D721Med (cell line): ENCODE data around the gene WNK1.

Experiments used
- DNase-seq: peaks from one replicate; pipeline ENCODE4 v3.0.0; 2011; ENCODE audit warnings: low spot score; ENCODE audit not compliant: insufficient read length
- FAIRE-seq: peaks from 2 replicates; lab custom pipeline; 2011; peaks lifted over from hg19 to GRCh38; lab: Jason Lieb, UNC
- TF ChIP-seq, protein P1 (sequence below): IDR thresholded peaks from 2 replicates; pipeline ENCODE4 v1.5.1; 2012; ENCODE audit warnings: mild to moderate bottlenecking, control low read depth; ENCODE audit not compliant: insufficient read depth; ENCODE audit errors: missing control alignments

WNK1 gene

DNA sequence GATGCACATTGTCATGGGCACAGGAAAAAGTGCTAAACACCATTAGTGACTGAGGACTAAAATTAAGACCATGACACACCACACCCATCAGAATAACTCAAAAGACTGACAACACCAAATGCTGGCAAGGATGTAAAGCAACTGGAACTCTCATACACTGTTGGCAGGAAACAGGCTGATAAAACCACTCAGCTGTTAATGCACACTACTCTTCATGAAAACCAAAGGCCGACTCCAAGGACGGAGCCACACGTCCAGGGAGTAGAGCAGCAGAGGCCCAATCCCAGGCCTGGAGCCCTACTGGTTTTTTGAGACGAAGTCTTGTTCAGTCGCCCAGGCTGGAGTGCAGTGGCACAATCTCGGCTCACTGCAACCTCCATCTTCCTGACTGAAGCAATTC is 190.7 kb downstream of the WNK1 start:
- FAIRE-seq (no peak), DNase-seq (no peak)
- TF ChIP-seq, protein P1, sequence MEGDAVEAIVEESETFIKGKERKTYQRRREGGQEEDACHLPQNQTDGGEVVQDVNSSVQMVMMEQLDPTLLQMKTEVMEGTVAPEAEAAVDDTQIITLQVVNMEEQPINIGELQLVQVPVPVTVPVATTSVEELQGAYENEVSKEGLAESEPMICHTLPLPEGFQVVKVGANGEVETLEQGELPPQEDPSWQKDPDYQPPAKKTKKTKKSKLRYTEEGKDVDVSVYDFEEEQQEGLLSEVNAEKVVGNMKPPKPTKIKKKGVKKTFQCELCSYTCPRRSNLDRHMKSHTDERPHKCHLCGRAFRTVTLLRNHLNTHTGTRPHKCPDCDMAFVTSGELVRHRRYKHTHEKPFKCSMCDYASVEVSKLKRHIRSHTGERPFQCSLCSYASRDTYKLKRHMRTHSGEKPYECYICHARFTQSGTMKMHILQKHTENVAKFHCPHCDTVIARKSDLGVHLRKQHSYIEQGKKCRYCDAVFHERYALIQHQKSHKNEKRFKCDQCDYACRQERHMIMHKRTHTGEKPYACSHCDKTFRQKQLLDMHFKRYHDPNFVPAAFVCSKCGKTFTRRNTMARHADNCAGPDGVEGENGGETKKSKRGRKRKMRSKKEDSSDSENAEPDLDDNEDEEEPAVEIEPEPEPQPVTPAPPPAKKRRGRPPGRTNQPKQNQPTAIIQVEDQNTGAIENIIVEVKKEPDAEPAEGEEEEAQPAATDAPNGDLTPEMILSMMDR = no peak

DNA sequence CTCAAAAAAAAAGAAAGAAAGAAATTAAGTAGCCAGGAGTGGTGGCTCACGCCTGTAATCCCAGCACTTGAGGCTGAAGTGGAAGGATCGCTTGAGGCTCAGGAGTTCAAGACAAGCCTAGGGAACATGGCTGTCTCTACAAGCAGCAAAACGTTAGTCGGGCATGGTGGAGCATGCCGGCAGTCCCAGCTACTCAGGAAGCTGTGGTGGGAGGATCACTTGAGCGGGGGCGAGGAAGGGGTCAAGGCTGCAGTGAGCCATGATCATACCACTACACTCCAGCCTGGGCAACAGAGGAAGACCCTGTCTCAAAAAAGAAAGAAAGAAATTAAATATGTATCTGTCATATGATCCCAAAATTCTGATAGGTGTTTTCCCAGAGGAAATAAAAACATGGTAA is 191.8 kb downstream of the WNK1 start:
- DNase-seq (no peak), FAIRE-seq (no peak)
- TF ChIP-seq, protein P1 = no peak

DNA sequence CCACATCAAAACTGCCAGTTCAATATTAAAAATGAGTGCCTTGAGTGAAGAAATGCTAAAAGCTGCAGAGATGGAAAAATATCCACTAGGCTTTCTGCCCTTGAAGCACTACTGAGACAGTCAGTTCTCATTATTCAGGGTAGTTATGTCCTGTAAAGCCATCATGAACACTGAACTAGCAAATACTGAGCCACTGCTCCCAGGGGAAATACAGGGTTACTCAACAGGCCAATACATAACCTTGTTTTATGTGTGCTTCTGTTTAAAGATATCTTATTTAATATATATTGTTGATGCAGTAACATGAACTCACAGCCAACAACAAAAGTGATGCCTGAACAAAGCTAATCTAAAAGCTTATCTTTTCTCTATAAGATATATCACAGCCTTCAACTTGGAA is 193.8 kb downstream of the WNK1 start:
- DNase-seq (no peak), FAIRE-seq (no peak)
- TF ChIP-seq, protein P1 = no peak

DNA sequence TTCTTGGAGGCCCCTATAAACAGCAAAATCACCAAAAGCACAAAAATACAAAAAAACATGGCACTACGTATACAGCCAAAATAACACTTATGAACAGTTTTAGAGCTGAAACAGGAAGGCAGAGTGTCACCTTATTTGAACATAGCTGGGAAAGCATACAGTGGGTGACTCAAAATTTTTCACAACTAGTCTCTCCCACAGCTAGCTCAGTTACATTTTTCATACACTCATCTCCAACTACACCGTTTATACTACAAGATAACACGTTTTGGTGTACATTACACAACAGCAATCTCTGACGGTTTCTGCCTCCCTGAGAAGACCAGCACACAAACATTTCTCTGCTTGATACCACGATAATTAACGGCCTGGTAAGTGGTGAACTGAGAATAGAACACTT is 194.3 kb downstream of the WNK1 start:
- TF ChIP-seq, protein P1 = no peak
- no peak for FAIRE-seq
- DNase-seq = no peak

DNA sequence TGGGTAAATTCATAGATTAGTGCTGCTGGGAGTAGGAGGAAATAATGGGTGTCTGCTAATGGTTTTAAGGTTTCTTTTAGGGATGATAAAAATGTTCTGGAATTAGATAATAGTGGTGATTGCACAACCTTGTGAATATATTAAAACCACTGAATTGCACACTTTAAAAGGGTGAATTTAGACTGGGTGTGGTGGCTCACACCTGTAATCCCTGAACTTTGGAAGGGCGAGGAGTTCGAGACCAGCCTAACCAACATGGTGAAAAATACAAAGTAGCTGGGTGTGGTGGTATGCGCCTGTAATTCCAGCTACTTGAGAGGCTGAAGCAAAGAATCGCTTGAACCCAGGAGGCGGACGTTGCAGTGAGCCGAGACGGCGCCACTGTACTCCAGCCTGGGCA is 195.9 kb downstream of the WNK1 start:
- TF ChIP-seq, protein P1 = no peak
- FAIRE-seq = no peak
- DNase-seq = no peak

DNA sequence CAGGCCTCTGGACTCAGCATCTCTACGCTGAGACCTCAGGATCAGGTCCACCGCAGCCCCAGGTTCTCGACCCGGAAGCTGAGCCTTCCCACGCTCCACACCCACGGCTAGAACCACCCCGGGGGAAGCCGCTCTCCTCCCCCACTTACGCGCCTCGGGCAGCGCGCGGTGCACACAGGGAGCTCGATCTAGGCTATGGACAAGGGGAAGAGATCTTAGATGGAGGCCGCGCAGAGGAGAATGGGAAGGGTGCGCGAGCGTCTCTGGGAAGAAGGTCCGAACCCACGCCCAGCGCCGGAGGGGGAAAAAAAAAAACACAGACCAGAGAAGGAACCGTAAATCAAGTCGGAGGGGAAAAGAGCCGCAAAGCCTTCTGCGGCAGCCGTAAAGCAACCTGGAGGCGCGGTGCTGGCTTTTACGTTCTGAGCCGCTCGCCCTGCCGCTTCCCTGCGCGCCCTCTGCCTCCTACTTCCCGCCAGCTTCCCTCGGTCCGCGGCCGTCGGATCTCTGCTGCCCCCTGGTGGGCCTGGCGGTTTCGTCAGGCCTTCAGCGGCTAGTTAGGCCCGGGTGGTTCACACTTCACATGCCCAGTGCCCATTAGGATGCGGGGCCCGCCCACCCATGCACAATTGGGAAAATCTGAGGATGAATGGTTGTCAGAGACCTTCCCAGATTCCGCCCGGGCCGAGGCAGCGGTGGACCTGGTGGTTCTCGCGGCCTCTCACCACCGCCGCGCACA is 197.2 kb downstream of the WNK1 start, which contains the start of gene RAD52:
Gene RAD52, minus strand, starts transcription at position 242 of the 739 bp plus-strand sequence. CDS start 16,636 bp downstream, outside the sequence.
- FAIRE-seq (no peak), DNase-seq (peak; percentile 35)
- TF ChIP-seq, protein P1 = peak; percentile 88

DNA sequence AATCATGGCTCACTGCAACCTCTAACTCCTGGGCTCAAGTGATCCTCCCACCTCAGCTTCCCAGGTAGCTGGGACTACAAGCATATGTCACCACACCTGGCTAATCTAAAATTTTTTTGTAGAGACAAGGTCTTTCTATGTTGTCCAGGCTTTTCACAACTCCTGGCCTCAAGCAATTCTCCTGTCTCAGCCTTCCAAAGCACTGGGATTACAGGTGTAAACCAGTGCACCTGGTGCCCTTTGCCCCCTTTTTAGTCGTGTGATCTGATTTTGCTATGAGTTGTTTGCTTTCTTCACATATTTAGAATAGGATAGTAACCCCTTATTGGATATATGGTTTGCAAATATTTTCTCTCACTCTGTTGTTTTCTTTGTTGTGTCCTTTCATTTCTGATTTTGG is 198.8 kb downstream of the WNK1 start:
- DNase-seq (no peak), FAIRE-seq (no peak)
- TF ChIP-seq, protein P1 = no peak
